ENCODE measurements around the gene PFKP.

The PFKP gene

DNA sequence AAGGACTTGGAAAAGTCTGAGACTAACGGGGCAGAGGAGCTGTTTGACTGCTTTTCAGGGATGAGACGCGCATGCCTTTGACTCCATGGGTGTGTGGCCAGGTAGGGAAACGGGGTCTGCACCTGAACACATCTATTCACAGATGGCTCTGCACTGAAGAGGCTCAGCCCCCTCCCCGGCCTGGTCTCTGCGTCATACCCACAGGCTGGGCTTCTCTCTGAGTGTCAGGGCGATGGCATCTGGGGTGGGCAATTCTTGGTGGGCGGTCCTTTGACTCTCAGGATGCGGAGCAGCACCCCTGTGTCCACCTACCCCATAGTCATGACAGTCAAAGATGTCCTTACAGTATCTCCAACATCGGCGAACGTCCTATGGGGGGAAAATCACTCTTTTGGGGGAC, 23.0 kb downstream of the PFKP start:
- TF ChIP-seq, protein P1, sequence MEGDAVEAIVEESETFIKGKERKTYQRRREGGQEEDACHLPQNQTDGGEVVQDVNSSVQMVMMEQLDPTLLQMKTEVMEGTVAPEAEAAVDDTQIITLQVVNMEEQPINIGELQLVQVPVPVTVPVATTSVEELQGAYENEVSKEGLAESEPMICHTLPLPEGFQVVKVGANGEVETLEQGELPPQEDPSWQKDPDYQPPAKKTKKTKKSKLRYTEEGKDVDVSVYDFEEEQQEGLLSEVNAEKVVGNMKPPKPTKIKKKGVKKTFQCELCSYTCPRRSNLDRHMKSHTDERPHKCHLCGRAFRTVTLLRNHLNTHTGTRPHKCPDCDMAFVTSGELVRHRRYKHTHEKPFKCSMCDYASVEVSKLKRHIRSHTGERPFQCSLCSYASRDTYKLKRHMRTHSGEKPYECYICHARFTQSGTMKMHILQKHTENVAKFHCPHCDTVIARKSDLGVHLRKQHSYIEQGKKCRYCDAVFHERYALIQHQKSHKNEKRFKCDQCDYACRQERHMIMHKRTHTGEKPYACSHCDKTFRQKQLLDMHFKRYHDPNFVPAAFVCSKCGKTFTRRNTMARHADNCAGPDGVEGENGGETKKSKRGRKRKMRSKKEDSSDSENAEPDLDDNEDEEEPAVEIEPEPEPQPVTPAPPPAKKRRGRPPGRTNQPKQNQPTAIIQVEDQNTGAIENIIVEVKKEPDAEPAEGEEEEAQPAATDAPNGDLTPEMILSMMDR (IDR thresholded peaks at IDR 0.05) = no peak

DNA sequence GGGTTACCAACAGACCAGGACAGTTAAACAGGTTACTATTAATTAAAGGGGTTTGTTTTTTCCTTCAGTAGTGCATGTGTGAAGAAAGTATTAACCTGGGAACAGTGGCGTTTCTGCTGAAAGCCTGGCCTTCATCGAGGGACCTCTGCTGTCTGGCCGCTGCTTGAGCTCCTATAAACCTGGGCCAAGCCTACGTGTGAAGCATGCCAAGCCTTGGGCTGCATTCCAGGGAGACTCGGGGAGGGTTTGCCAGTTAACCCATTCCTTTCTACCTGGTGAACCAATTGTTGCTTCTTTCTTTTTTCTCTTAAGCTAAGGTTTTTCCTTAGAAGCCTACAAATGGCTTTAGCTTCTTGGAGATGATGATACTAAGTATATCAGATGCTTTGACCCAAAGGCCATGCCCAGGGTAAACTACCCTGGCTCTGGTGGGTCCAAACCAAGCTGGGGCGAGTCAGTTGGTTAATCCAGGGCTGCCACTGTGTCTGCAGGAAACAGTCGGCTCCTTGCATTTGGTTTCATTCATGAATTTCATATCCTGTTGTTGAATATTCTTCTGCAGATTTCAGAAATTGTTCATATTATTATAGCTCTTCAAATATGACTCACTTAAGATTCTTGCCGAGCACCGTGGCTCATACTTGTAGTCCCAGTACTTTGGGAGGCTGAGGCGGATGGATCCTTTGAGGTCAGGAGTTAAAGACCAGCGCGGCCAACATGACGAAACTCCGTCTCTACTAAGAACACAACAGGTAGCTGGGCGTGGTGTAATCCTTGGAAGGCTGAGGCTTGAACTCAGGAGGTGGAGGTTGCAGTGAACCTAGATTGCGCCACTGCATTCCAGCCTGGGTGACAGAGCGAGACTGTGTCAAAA, 23.8 kb downstream of the PFKP start:
- TF ChIP-seq, protein P1 (IDR thresholded peaks at IDR 0.05) = no peak; the same call in 1 of the 2 replicates

DNA sequence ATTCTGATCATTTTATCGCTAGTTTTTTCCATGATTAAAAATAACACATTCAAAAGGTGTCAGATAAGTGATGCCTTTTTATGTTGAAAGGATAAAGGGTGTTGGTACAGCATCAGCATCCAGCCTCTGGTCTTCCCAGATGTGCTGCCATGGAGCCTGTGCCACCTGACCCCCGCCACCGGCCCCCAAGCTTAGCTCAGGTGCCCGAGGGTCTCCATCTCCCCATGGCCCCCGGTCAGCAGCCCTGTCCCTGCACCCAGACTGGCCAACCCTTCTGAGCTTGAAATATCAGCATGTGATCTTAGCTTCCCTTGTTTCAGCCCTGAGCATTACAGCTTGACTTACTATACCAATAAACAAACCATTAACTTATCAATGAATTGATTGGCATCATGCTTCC, 24.6 kb downstream of the PFKP start:
- TF ChIP-seq, protein P1 (IDR thresholded peaks at IDR 0.05) = no peak

DNA sequence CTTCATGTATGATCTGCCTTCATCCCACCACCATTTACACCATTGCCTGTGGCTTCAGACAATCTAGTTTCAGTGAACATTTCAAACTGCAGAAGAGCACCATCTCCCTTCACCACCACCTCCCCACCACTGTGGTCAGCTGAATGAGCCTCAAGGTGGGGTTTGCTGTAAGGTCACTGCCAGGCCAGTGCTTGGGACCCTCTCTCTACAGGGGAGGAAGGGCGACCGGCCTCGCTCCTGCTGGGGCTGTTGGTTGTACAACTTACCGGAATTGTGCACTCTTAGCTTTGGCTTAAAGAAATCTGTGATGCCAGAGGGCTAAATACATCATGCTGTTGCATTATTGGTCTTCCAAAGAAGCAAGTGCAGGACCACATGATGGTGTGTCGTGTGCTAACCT, 26.6 kb downstream of the PFKP start:
- TF ChIP-seq, protein P1 (IDR thresholded peaks at IDR 0.05) = no peak

DNA sequence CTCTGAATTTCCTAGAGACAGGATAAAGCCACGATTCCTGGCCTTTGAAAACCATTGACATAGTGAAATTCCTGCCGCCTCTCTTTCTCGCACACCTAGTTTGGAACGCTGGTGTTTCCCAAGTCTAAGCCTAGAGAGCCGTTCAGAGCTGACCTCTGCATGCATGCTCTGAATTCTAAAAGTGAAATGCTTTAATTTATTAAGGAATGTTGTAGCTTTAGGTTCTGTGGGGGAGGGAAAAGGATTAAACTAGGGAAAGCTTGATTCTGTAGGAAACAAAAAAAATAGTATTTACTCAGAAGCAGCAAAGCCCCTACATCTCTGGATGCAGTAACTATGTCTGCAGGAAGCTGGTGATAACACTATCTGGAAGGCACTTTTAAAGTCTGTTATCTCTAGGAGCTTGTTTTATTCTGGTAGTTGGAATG, 27.3 kb downstream of the PFKP start:
- TF ChIP-seq, protein P1 (IDR thresholded peaks at IDR 0.05) = no peak

DNA sequence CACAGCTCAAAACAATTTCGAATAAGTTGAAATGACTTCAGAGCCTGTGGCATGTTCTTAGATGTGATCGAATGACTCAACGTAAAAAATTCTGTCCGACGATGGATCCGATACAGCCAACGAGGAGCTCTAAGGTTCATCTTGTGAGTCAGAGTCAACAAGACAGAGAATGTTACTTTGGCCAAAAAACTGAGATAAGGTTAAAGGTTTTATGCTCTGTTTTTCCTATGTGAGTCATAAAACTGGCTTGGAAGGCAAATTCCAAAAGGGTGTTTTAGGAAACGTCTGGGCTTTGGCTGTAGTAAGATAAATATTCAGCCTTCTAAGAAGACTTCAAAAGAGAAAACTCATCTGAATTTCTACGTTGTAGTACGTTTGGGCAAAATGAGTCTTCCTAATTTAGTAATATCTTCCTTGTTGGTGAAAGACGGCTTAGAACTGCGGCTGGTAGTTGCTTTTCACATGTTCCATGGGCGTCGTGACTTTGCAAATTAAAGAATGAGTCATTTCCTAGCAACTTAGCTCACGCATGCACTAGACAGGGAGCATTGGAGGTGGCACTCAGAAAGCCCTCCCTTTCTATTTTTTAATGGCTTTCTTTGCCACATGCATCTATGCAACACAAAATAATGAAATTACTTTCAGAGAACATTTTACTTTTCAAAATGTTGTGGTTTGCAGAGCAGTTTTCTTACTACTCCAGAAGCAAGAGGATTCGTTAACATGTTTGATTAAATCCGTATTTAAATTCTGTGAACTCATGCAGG, 28.2 kb downstream of the PFKP start:
- TF ChIP-seq, protein P1 (IDR thresholded peaks at IDR 0.05) = no peak

DNA sequence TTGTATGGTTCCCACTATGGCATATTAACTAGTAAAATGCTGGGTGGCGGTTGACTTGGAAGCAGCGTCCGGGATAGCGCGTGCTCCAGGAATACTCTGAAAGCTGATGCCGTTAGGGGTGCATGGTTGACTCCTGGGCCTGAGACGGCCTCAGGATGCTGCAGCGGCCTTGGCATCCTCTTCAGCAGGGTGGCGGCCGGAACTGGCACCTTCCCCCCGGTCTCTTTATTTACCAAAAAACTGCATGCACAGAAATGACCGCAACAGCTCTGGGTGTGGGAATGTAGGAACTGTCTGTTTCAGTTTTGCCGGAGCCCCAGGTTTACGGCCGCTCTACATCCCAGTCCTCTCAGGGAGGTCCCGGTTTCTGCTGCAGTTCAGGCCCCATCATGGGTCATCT, 28.8 kb downstream of the PFKP start:
- TF ChIP-seq, protein P1 (IDR thresholded peaks at IDR 0.05) = no peak
